HG02973 (cell line): ENCODE measurements around the gene COLEC11.

ENCODE experiments used
- ATAC-seq: cut with Tn5 transposase; IDR thresholded peaks from one replicate; pipeline ENCODE4 v1.9.1; 2021; ENCODE audit warnings: moderate library complexity; ENCODE audit not compliant: unreplicated experiment

The COLEC11 gene

DNA sequence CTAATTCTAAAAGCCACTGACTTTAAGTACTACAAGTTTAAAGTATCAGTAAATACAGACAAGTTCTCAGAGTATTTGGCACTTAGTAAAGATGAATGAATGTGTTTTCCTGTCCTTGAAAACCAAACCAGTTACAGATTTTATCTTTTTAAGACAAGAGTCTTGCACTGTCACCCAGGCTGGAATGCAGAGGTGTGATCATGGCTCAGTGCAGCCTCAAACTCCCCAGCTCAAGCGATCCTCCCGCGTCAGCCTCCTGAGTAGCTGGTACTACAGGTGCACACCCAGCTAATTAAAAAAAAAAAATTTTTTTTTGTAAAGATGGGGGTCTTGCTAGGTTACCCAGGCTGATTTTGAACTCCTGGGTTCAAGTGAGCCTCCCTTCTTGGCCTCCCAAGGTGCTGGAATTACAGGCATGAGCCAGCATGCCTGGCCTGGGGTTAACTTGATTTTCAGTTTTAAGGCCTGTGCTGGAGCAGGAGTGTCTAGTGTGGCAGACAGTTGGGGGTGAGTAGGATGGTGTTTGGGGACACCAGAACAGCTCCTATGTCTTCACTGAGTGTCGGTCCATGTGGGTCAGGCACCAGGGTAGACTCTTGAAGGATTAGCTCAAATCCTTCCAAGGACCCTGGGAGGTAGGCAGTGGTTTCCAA lies 10.2 kb upstream of the COLEC11 start:
- no peak for ATAC-seq

DNA sequence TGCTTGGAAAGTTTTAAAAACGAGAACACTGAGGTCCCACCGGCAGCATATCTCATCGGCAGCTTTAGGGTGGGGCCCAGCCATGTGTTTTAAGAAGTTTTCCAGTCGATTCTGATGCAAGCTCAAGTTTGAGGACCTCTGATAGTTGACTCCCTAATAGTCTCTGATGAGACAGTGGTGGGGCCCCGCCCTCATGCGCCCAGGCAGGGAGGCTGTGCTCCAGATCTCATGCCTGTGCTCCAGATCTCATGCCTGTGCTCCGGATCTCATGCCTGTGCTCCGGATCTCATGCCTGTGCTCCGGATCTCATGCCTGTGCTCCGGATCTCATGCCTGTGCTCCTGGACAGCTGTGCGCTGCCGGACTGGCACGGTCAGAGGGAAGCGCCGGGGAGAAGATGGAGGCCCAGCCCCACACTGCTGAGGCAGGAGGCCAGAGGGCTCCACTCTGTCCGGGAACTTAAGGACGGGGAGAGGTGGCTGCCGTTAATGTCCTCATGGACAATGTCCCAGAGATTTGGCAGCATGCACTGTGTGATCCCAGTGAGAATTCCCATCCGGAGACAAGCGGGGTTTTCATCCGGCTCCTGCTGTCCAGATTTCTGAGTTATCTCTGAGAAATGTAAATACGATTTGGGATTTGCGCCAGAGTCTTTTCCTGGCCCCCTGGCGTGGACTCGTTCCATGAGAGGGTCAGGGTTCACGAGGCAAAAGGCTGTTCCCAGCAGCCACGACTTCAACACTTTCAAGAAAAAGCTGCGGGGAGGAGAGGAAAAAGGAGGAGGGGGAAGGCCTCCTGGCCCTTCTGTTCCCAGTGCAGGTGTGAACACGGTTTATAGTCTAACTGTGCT lies 9.4 kb upstream of the COLEC11 start:
- ATAC-seq: no peak

DNA sequence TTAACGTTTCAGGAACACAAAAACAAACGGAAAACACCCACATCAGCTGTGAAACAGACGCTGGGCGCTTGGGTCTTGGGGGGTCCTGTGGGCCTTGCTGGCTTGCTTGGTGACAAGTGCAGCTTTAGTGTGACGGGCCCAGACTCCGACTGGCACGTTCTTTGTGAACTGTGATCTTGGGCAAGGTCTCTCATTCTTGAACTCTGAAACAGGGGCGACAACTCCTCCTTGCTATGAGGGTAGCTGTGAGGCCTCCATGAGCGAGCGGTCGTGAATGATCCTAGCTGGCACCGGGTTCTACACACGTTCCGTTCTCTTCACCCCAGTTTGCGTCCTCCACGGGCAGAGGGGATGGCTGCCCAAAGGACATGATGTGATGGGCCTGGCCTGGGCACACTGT lies 8.7 kb upstream of the COLEC11 start:
- no peak for ATAC-seq

DNA sequence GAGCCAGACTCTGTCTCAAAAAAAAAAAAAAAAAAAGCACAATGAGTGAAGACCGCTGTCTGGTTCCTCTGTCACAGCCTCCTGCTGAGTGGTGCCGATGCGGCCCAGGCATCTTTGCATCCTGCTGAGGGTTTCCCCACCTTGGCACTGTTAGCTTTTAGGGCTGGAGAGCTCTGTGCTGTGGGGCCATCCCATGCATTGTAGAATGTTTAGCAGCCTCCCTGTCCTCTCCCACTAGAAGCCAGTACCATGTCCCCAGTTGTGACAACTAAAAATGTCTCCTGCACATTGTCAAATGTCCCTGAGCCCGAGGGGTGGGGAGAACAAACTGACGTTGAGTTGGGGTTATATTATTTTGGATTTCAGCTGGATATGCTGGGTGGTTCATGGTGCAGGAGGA lies 7.9 kb upstream of the COLEC11 start:
- no peak for ATAC-seq

DNA sequence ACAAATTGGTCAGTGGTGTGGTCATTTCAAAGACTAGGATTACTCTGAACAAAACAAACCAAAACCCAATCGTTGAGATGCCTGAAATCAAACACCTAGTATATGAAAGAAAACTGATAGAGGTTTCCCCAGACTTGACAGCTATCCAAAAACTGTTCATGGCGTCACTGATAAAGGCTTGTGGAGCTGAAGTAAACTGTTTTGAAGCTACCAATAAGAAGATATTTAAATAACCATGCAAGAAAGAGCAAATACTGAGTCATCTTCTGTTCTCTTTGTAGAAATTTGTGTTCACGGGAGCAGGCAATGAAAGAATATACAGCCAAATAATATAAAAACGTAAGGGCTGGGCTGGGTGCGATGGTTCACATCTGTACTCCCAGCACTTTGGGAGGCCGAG lies 7.5 kb upstream of the COLEC11 start:
- no peak for ATAC-seq

DNA sequence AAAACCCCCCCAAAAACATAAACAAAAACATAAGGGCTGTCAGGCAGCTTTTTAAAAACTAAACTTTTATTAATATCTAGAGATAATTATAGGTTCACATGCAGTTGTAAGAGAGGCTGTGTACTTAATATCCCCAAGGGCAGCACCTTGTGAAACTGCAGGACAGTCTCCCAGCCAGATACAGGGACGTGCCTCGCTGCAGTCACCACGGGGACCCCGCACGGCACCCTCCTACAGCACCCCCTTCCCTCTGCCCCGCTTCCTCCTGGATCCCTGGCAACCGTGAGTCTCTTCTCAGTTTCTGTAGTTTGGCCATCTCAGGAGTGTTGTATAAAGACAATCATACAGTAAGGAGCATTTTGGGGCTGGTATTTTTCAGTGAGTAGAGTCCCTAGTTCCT lies 6.8 kb upstream of the COLEC11 start:
- no peak for ATAC-seq

DNA sequence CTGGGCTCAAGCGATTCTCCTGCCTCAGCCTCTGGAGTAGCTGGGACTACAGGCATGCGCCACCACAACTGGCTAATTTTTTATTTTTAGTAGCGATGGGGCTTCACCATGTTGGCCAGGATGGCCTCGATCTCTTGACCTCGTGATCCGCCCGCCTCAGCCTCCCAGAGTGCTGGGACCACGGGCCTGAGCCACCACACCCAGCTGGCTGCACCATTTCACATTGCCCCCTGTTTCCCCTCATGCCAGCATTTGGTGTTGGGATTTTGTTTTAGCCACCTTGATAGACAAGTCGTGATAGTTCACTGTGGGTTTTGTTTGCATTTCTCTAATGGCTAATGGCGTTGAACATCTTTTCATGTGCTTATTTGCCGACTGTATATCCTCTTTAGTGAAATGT lies 5.8 kb upstream of the COLEC11 start:
- no peak for ATAC-seq

DNA sequence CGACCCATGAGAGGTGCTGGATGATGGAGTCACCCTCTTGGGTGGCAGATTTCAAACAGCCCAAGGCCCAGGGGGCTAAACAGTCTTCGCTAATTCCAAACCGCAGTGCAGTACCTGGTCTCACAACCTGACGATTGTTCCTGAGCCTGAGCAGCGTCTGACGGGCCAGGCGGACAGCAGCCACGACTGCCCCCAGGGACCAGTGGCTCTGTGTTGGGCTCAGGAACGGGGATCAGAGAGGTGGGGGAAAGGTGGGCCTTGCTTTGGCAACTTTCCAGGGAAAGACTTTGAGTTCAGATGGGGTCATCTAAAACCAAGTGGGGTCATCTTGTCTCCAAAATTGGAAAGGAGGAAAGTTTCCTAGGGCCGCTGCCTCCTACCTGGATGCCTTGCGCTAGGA lies 492 bp downstream of the COLEC11 start:
- no peak for ATAC-seq

DNA sequence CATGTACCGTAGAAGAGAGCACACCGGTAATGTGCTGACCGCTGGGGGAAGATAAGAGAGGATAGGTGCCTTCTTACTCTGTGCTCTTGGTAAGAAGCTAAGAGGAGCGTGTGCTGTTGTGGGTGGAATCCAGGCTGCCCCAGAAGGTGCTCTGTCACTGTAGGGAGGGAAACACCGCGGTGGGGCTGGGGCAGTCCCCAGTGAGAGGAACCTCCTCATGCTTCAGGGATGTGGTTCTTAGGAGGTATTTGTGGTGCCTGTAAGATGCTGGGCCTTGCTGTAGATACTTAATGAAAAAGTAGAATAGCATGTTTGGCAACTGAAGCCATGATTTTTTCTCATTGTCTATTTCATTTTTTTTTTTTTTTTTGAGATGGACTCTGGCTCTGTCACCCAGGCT lies 1.1 kb downstream of the COLEC11 start:
- peak; percentile 88 for ATAC-seq

DNA sequence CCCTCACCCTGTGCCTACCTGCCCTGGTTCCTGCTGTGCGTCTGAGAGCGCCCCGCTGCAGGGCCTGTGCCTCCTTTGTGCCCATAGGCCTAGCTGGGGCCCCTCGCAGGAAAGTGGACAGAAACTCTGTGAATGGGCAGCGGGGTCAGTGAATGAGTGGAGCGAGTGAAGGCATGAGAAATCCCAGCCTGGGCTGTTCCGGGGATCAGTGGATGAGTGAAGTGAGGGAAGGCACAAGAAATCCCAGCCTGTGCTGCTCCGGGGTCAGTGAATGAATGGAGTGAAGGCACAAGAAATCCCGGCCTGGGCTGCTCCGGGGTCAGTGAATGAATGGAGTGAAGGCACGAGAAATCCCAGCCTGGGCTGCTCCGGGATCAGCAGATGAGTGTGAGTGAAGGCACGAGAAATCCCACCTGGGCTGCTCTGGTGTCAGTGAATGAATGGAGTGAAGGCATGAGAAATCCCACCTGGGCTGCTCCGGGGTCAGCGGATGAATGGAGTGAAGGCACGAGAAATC lies 2.0 kb downstream of the COLEC11 start:
- no peak for ATAC-seq

DNA sequence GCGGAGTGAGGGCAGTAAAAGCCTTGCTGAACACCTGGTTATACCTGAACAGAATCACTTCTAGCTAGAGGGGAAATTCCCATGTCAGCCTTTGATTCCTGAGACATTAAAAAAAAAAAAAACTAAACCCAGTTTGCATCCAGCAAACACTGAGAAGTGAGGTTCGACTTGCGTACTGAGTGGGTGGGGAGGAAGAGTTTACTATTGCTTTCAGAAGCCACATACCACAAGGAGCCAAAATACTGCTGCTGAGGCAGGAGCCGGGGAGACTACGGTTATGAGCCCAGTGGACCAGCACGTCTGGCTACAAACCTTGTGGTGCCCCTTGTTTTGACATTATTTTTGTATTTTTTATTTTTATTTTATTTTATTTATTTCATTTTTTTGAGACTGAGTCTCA lies 2.7 kb downstream of the COLEC11 start:
- no peak for ATAC-seq

DNA sequence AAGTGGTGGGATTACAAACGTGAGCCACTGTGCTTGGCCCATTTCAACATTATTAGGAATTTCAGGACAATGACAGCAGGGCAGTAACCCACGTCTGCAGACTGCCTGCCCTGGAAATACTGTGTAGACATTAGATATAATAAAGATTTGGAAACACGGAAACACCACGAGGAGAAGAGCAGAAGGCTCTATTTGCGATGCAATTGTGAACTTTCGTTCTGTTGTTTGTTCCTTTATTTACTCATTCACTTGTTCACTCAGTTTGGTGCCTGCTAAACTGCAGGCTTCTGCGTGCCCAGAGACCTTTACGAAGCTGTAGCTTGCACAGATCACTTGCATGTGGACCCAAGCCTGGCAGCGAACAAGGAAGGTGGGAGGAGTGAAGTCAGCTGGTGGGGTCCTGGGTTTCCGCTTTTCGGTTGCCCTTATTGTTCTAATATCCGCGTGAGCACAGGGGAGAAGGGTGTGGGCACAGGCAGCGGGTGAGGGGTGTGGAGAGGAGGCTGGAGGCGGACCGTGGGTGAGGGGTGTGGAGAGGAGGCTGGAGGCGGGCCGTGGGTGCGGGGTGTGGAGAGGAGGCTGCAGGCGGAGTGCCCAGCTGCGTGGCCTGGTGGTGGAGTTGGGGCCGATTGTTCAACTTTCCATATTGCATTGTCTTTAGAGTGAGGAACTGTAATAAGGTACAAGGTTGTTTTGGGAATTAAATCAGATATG lies 3.4 kb downstream of the COLEC11 start:
- no peak for ATAC-seq

DNA sequence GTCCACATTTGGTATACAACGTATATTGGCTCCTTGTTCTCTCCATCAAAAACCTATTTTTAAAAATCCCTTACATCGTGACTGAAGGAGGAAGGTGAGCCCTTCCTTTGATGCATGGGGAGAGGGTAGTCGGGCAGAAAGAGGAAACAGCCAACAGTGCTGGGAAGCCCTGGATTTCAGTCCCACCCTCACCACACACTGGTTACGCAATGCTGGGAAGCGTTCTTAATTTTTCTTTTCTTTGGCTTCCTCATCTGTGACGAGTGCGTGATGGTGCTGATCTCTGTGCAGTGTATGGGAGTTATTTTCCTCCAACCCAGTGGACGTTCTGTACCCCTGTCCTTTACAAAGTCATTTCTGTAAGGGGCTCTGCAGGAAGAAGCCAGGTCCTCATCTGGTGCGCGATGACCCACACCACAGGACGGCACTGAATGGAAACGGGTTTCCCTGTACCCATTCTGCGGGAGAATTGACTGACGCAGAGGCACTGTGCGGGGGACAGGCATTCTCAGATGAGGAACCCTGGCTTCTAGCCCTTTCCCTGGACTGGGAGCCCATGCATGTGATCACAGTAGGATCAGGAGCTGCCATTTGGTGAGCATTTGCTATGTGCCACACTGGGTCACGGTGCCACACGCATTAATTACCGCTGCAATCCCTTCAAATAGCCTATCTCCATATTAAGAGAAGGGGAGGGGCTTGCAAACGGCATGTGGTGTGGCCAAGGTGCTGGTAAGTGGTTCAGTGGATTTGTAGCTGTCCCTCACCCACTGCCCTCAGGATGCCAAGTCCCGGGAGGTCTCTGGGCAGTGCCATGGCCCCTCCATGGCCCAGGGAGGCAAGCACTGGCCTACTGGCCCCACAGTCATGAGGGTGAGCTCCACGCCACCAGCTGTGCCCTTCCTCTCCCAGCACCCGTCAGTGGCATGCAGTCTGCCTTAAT lies 4.3 kb downstream of the COLEC11 start:
- ATAC-seq: no peak

DNA sequence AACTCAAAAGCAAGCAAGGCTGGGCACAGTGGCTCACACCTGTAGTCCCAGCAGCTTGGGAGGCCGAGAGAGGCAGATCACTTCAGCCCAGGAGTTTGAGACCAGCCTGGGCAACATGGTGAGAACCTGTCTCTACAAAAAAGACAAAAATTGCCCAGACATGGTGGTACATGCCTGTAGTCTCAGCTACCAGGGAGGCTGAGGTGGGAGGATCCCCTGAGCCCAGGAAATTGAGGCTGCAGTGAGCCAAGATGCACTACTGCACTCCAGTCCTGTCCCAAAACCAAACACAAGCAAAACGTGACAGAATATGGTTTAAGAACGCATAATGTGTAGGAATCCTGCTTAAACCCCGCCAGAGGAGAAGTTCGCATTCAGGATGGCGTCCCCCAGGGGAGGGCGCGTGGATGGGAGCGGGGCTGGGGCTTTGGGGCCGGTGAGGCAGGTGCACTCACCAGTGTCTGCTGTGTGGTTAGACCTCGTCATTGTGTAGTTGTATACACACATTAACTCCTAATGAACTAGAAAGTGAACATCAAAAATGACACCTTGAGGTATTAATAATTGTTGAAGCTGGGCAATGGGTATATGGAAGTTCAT lies 5.4 kb downstream of the COLEC11 start:
- no peak for ATAC-seq

DNA sequence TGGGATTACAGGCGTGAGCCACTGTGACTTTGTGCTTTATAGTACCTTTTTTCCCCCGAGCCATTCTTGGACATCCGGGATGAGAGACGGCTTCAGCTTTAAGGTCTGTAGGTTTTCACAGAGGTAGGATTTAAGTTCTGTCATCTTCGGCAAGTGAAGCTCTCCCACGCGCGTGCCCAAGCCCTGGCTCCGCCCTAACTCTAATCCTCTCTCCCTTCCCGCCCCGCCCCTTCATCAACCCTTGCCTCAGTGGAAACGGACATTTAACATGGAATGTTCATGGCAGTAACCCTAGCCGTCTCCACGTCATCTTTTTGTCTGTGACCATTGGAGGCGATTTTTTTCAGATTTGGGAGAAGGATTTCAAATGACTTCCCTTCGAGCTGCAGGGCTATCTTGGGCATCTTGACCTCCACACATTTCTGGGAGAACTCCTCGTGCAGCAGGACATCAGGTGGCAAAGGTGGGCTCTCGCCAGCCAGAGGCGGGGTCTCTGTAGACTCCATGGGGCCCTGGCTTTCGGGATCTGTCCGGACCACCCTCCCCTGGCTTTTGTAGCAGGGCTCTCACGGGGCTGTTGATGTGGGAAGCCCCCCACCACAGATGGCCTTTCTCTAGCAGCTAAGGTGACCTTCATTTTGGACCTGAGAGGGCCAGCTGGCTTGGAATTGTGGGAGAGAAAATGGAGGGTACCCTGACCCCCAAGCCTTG lies 6.8 kb downstream of the COLEC11 start:
- no peak for ATAC-seq

DNA sequence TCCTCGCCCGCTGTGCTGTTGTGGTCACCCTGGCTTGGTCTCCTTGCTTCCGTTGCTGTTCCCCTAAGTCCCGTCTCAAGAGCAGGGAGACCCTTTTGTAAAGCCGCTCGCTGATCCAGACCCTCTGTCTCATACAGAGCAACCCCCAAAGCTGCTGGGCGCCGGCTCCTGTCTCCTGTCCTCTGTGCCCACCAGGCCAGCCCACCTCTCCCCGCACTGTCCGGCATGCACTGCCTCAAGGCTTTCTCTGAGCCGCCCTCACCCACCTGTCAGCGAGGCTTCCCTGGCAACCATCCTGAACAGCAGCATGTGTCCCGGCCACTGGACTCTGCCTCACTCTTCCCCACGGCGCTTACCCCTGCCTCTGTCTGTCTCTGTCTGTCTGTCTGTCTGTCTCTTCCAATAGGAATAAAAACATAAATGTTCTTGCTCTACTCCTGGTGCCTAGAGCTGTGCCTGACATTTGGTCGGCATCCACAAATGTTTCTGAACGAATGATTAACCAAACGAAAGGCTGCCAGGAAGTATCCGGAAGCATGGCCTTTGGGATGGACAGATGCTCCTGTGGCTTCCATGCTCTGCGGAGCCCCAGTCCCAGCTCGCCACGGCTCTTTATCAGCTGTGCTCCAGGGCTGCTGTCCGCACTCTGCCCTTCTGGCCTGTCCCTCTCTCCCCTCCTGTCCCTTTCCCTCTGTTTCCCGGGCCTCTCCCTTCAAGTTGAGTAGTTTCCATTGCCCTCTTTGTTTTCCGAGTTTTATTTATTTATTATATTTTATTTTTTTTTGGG lies 7.8 kb downstream of the COLEC11 start:
- ATAC-seq: no peak

DNA sequence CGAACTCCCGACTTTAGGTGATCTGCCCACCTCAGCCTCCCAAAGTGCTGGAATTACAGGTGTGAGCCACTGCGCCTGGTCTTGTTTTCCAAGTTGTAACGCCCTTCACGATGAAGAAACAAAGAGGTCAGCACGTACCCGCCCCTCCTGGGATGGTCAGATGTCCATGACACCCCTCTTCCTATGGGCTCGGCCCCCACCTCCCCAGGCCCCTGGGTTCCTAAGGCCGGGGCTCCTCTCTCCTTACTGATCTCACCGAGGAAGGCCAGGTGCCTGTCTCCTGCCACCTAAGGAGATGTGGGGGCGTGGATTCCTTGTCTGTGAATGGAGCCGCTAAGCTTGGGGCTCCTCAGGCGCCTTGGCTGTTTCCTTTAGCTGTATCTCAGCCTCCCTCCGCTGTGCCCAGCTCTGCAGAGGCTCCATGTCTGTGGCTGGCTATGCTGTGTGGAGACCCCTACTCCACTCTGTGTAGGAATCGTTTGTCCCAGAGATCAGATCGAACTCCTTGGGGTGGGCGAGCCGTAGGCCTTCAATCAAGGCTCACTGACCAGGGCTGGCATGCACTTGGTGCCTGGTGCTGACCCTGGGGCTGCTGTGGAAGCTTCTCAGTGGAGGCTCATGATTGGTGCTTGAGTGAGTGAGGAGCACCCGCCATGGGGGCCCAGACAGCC lies 8.8 kb downstream of the COLEC11 start:
- ATAC-seq: no peak

DNA sequence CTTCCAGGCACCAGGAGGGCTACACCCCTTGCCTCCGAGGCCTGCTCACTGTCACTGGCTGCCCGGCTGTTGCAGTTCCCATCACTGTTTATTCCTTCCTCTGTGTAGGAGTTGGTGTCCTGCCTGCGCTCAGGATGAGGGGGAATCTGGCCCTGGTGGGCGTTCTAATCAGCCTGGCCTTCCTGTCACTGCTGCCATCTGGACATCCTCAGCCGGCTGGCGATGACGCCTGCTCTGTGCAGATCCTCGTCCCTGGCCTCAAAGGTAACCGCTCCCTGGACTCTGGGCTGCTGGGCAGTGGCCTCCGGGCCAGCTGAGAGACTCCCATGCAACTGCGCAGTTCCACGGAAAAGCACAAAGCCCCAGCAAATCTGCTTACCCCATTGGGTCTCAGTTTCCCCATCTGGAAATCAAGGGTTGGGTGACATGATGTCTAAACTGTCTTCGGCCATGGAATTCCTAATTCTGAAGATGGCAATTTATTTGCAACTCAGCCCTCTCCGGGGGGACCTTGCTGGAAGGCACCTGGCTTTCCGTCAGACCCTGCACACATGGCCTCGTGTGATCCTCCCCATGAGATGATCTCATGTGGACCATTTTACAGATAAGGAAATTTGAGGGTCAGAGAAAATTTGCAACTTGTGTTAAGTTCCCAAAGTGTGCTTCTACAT lies 9.4 kb downstream of the COLEC11 start:
- ATAC-seq: no peak
